Measurements from ENCODE around the gene MSANTD4.

MSANTD4 gene

GRCh38 chr11:105968021-105968697 is 53.9 kb downstream of the MSANTD4 start:
- no peak for DNase-seq (ENCODE audit: extremely low read depth, insufficient read length)
- no peaks in the 10 kb centered on the region for H3K27me3 ChIP-seq (replicated peaks; ENCODE audit: control insufficient read depth, insufficient read depth, low read length)

GRCh38 chr11:105960252-105961245 is 61.5 kb downstream of the MSANTD4 start:
- no peak for TF ChIP-seq CTCF (IDR thresholded peaks at IDR 0.05; ENCODE audit: insufficient read depth, low read length, poor library complexity, severe bottlenecking)
- no peak for DNase-seq (ENCODE audit: extremely low read depth, insufficient read length)
- H3K27me3 ChIP-seq (replicated peaks; ENCODE audit: control insufficient read depth, insufficient read depth, low read length): no peaks in the 10 kb centered on the region
- no peaks in the 10 kb centered on the region for H3K36me3 ChIP-seq (ENCODE audit: control insufficient read depth, insufficient read depth, low read length)
- H3K4me3 ChIP-seq (replicated peaks; ENCODE audit: low read depth, low read length): no peak overlapping the region

More at GRCh38 chr11:105968021-105968697, 53.9 kb downstream of the MSANTD4 start:
- no peak overlapping the region for H3K4me3 ChIP-seq (replicated peaks; ENCODE audit: low read depth, low read length)
- TF ChIP-seq CTCF (IDR thresholded peaks at IDR 0.05; ENCODE audit: insufficient read depth, low read length, poor library complexity, severe bottlenecking): no peak
- H3K36me3 ChIP-seq (ENCODE audit: control insufficient read depth, insufficient read depth, low read length): no peaks in the 10 kb centered on the region

Measured in GM06990 (cell line).